H9 (cell line): Measurements from ENCODE around the gene COX7A2L. TPM values are rescaled to one million over a fixed set of nuclear protein-coding genes. Genes with fewer than 3 reads are reported as not detected.

Experiments
- DNase-seq: peaks from one replicate; pipeline ENCODE4 v3.0.0-alpha.2; 2017
- H2AFZ ChIP-seq: one replicate; pipeline ENCODE4 v1.6.1; 2013; ENCODE audit warnings: mild to moderate bottlenecking, low read length, control low read depth, moderate library complexity
- H2AK5ac ChIP-seq: 2 replicates; pipeline ENCODE4 v1.6.1; 2013; ENCODE audit warnings: low read length, control low read depth, mixed read lengths; ENCODE audit not compliant: insufficient read length
- H2BK120ac ChIP-seq: one replicate; pipeline ENCODE4 v1.6.1; 2013; ENCODE audit warnings: low read depth, mild to moderate bottlenecking, low read length, control low read depth, inconsistent platforms; ENCODE audit not compliant: poor library complexity, severe bottlenecking
- H2BK12ac ChIP-seq: 2 replicates; pipeline ENCODE4 v1.6.1; 2013; ENCODE audit warnings: low read length, control low read depth, mixed read lengths, low read depth; ENCODE audit not compliant: insufficient read length
- H2BK15ac ChIP-seq: 2 replicates; pipeline ENCODE4 v1.6.1; 2013; ENCODE audit warnings: low read depth, low read length, control low read depth
- H2BK20ac ChIP-seq: one replicate; pipeline ENCODE4 v1.6.1; 2013; ENCODE audit warnings: low read depth, mild to moderate bottlenecking, low read length, control low read depth, inconsistent platforms; ENCODE audit not compliant: poor library complexity, severe bottlenecking
- H2BK5ac ChIP-seq: 2 replicates; pipeline ENCODE4 v1.6.1; 2013; ENCODE audit warnings: low read length, control low read depth, mixed read lengths; ENCODE audit not compliant: insufficient read length
- H3K14ac ChIP-seq: 2 replicates; pipeline ENCODE4 v1.6.1; 2013; ENCODE audit warnings: low read length, control low read depth; ENCODE audit not compliant: insufficient read depth
- H3K18ac ChIP-seq: 2 replicates; pipeline ENCODE4 v1.6.1; 2013; ENCODE audit warnings: low read depth, mild to moderate bottlenecking, mixed read lengths, low read length, control low read depth; ENCODE audit not compliant: insufficient read length
- H3K23ac ChIP-seq: 2 replicates; pipeline ENCODE4 v1.6.1; 2013; ENCODE audit warnings: low read length, control low read depth, mixed read lengths, low read depth; ENCODE audit not compliant: insufficient read length
- H3K23me2 ChIP-seq: 2 replicates; pipeline ENCODE4 v1.6.1; 2013; ENCODE audit warnings: low read depth, mild to moderate bottlenecking, mixed read lengths, low read length, control low read depth; ENCODE audit not compliant: insufficient read length, poor library complexity, severe bottlenecking
- H3K27ac ChIP-seq: 2 replicates; pipeline ENCODE4 v1.5.1; 2013; ENCODE audit warnings: low read length, control low read depth, mixed read lengths, low read depth; ENCODE audit not compliant: insufficient read length
- H3K27me3 ChIP-seq: 2 replicates; pipeline ENCODE4 v1.6.1; 2013; ENCODE audit warnings: low read length, control low read depth, inconsistent platforms; ENCODE audit not compliant: insufficient read depth
- H3K4ac ChIP-seq: 2 replicates; pipeline ENCODE4 v1.6.1; 2013; ENCODE audit warnings: low read depth, mild to moderate bottlenecking, control low read depth, inconsistent platforms, low read length, moderate library complexity
- H3K4me1 ChIP-seq: 2 replicates; pipeline ENCODE4 v1.6.1; 2013; ENCODE audit warnings: low read length, control low read depth, inconsistent platforms; ENCODE audit not compliant: insufficient read depth
- H3K4me2 ChIP-seq: 2 replicates; pipeline ENCODE4 v1.6.1; 2013; ENCODE audit warnings: low read length, control low read depth, mixed read lengths; ENCODE audit not compliant: insufficient read length, insufficient read depth
- H3K56ac ChIP-seq: 2 replicates; pipeline ENCODE4 v1.6.1; 2013; ENCODE audit warnings: low read depth, mild to moderate bottlenecking, mixed read lengths, low read length, control low read depth; ENCODE audit not compliant: insufficient read length
- H3K79me1 ChIP-seq: 2 replicates; pipeline ENCODE4 v1.6.1; 2013; ENCODE audit warnings: low read depth, mild to moderate bottlenecking, moderate library complexity, low read length, control low read depth, inconsistent platforms; ENCODE audit not compliant: insufficient read depth, poor library complexity, severe bottlenecking
- H3K79me2 ChIP-seq: 2 replicates; pipeline ENCODE4 v1.6.1; 2013; ENCODE audit warnings: low read length, control low read depth, inconsistent platforms; ENCODE audit not compliant: insufficient read depth
- H3K9ac ChIP-seq: 2 replicates; pipeline ENCODE4 v1.6.1; 2013; ENCODE audit warnings: low read length, control low read depth, mixed read lengths; ENCODE audit not compliant: insufficient read length; ENCODE audit errors: extremely low read depth
- H3K9me3 ChIP-seq: one replicate; pipeline ENCODE4 v1.6.1; 2013; ENCODE audit warnings: low read depth, low read length, inconsistent platforms; ENCODE audit not compliant: control insufficient read depth
- H3T11ph ChIP-seq: one replicate; pipeline ENCODE4 v1.6.1; 2013; ENCODE audit warnings: mild to moderate bottlenecking, low read length, control low read depth, inconsistent platforms
- H4K20me1 ChIP-seq: one replicate; pipeline ENCODE4 v1.6.1; 2013; ENCODE audit not compliant: control insufficient read depth, insufficient read length, insufficient read depth
- H4K5ac ChIP-seq: 2 replicates; pipeline ENCODE4 v1.6.1; 2013; ENCODE audit warnings: low read depth, mild to moderate bottlenecking, mixed read lengths, low read length, control low read depth; ENCODE audit not compliant: insufficient read length
- H4K8ac ChIP-seq: replicated peaks from 2 replicates; pipeline ENCODE4 v1.6.1; 2013; ENCODE audit warnings: low read length, control low read depth, mixed read lengths, low read depth; ENCODE audit not compliant: insufficient read length
- H4K91ac ChIP-seq: 2 replicates; pipeline ENCODE4 v1.6.1; 2013; ENCODE audit warnings: low read depth, mild to moderate bottlenecking, moderate library complexity, mixed read lengths, low read length, control low read depth; ENCODE audit not compliant: insufficient read length
- H3K27ac Mint-ChIP-seq, 3 experiments: 2 replicates in 2 of 3; 3 replicates in 1 of 3; pipeline ENCODE4 v1.8.0; 2020 to 2021; ENCODE audit warnings: mixed read lengths in 3 of 3, mild to moderate bottlenecking in 1 of 3, moderate library complexity in 1 of 3
- H3K27me3 Mint-ChIP-seq: 2 replicates; pipeline ENCODE4 v1.8.0; 2021; ENCODE audit warnings: low read depth, mild to moderate bottlenecking, moderate library complexity, mixed read lengths
- H3K36me3 Mint-ChIP-seq, 3 experiments: 2 replicates in 2 of 3; 3 replicates in 1 of 3; pipeline ENCODE4 v1.8.0; 2020 to 2021; ENCODE audit warnings: low read depth in 3 of 3, mixed read lengths in 3 of 3; ENCODE audit not compliant: insufficient read depth in 1 of 3
- H3K4me1 Mint-ChIP-seq, 2 experiments: 2 replicates each; pipeline ENCODE4 v1.8.0; 2020; ENCODE audit warnings: mixed read lengths in 2 of 2
- H3K4me3 Mint-ChIP-seq, 2 experiments: 2 replicates in 1 of 2; 3 replicates in 1 of 2; pipeline ENCODE4 v1.8.0; 2020 to 2021; ENCODE audit warnings: mild to moderate bottlenecking in 2 of 2, mixed read lengths in 2 of 2, moderate library complexity in 1 of 2
- H3K9me3 Mint-ChIP-seq, 2 experiments: 2 replicates in 1 of 2; 3 replicates in 1 of 2; pipeline ENCODE4 v1.8.0; 2020; ENCODE audit warnings: mild to moderate bottlenecking in 2 of 2, mixed read lengths in 2 of 2, moderate library complexity in 1 of 2
- WGBS: extraction: QIAGEN DNeasy Blood & Tissue Kit; methylation state at CpG from one replicate; pipeline ENCODE4 v1.1.7; 2013; ENCODE audit warnings: missing lambda C conversion rate, low lambda C conversion rate, mixed read lengths; ENCODE audit not compliant: insufficient read length; ENCODE audit errors: extremely low coverage; 5-methylcytosine and 5-hydroxymethylcytosine counted together
- total RNA-seq: library from RNA; stranded (reverse); gene quantifications from 2 replicates; pipeline ENCODE4 v1.2.1, GENCODE V29; 2021
- TF ChIP-seq, protein P1 (sequence below): fragments of 200-600 bp; sonication (generic); conservative IDR thresholded peaks from 3 replicates; pipeline ENCODE4 v1.8.0; 2021; ENCODE audit warnings: antibody characterized with exemption, mild to moderate bottlenecking

The COX7A2L gene
- total RNA-seq, 1 experiment from 2014 or later: 102 TPM

DNA sequence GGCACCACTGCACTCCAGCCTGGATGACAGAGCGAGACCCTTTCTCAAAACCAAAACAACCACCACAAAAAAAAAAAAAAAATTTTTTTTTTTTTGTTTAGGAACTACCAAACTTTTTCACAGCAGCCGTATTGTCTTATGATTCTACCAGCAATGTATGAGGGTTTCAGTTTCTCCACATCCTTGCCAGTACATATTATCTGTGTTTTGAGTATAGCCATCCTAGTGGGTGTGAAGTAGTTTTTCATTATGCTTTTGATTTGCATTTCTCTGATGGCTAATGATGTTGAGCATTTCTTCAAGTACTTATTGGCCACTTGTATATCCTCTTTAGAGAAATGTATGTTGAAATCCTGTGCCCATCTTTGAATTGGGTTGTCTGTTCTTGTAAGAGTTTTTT is 51.7 kb downstream of the COX7A2L start:
- no peaks in the 10 kb centered on the region for H3K9me3 Mint-ChIP-seq
- no peak overlapping the region; a peak in 1 of 7 replicates for H3K27ac Mint-ChIP-seq
- H2AFZ ChIP-seq: no peak overlapping the region
- H3K56ac ChIP-seq: no peak overlapping the region
- no peaks in the 10 kb centered on the region for H3K27me3 Mint-ChIP-seq
- no peak overlapping the region for H3K18ac ChIP-seq
- no peak overlapping the region for H2BK12ac ChIP-seq
- H3K36me3 Mint-ChIP-seq: peaks cover 5 to 26% (median 8%) of the 10 kb centered on the region in 3 experiments; a peak in 6 of 7 replicates
- no peaks in the 10 kb centered on the region for H3K23me2 ChIP-seq
- DNase-seq: no peak
- H4K91ac ChIP-seq: no peak overlapping the region
- H3K9ac ChIP-seq: no peak overlapping the region
- no peaks in the 10 kb centered on the region for H3K27me3 ChIP-seq
- no peak overlapping the region for H3K14ac ChIP-seq
- H4K20me1 ChIP-seq: no peaks in the 10 kb centered on the region
- TF ChIP-seq, protein P1, sequence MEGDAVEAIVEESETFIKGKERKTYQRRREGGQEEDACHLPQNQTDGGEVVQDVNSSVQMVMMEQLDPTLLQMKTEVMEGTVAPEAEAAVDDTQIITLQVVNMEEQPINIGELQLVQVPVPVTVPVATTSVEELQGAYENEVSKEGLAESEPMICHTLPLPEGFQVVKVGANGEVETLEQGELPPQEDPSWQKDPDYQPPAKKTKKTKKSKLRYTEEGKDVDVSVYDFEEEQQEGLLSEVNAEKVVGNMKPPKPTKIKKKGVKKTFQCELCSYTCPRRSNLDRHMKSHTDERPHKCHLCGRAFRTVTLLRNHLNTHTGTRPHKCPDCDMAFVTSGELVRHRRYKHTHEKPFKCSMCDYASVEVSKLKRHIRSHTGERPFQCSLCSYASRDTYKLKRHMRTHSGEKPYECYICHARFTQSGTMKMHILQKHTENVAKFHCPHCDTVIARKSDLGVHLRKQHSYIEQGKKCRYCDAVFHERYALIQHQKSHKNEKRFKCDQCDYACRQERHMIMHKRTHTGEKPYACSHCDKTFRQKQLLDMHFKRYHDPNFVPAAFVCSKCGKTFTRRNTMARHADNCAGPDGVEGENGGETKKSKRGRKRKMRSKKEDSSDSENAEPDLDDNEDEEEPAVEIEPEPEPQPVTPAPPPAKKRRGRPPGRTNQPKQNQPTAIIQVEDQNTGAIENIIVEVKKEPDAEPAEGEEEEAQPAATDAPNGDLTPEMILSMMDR: no peak
- WGBS: no CpG with 5 or more reads among the region's 2 CpGs
- H3K79me1 ChIP-seq: no peaks in the 10 kb centered on the region
- H2AK5ac ChIP-seq: no peak overlapping the region
- no peak overlapping the region for H3K23ac ChIP-seq
- no peaks in the 10 kb centered on the region for H3K4me1 ChIP-seq
- H3K9me3 ChIP-seq: no peaks in the 10 kb centered on the region
- no peak overlapping the region for H3K4me2 ChIP-seq
- no peak overlapping the region for H2BK20ac ChIP-seq
- no peak overlapping the region for H4K5ac ChIP-seq
- no peak overlapping the region for H2BK15ac ChIP-seq
- no peak overlapping the region for H3K27ac ChIP-seq
- no peak overlapping the region for H3K4ac ChIP-seq
- no peak overlapping the region for H2BK120ac ChIP-seq
- no peaks in the 10 kb centered on the region for H3K79me2 ChIP-seq
- H3T11ph ChIP-seq: no peak overlapping the region
- no peak overlapping the region for H2BK5ac ChIP-seq
- no peaks in the 10 kb centered on the region for H3K4me1 Mint-ChIP-seq
- no peak overlapping the region for H3K4me3 Mint-ChIP-seq
- H4K8ac ChIP-seq: no peak overlapping the region
